Measurements from ENCODE around the gene AFAP1L1. TPM values are rescaled to one million over a fixed set of nuclear protein-coding genes. Genes with fewer than 3 reads are reported as not detected.

The AFAP1L1 gene
- total RNA-seq, 1 experiment from 2014 or later: 0.45 TPM

Other genes with a start within 250 kb of the AFAP1L1 start
- 11.8 and 14.1 TPM in 2 replicates for gene SH3TC2, start 208.8 kb upstream of the AFAP1L1 start, total RNA-seq (2014; rRNA removed; shearing (Covaris generic))
- 0.10 and 0.33 TPM in 2 replicates for gene ABLIM3, start 130.4 kb upstream of the AFAP1L1 start, total RNA-seq (2014; rRNA removed; shearing (Covaris generic))
- 28.3 and 35.4 TPM in 2 replicates for gene GRPEL2, start 73.6 kb downstream of the AFAP1L1 start, total RNA-seq (2014; rRNA removed; shearing (Covaris generic))
- gene PCYOX1L, start 86.2 kb downstream of the AFAP1L1 start, total RNA-seq (2014; rRNA removed; shearing (Covaris generic)): 2.6 and 3.9 TPM in 2 replicates
- 1.5 and 3.3 TPM in 2 replicates for gene IL17B, start 107.4 kb downstream of the AFAP1L1 start, total RNA-seq (2014; rRNA removed; shearing (Covaris generic))